Ovary (tissue), 3 donors: ENCODE measurements around the gene KCNMA1.

ENCODE experiments used
- CTCF ChIP-seq, 3 donors: fragments of 450-650 bp in 2 of 3; fragments of 200-600 bp in 1 of 3; IDR thresholded peaks; one replicate each; pipeline versions ENCODE4 v1.5.1 to v1.8.0; 2016 to 2022; ENCODE audit warnings: antibody characterized with exemption in 3 of 3, mild to moderate bottlenecking in 1 of 3
- EP300 ChIP-seq: sonication (generic); formaldehyde crosslinking; IDR thresholded peaks from one replicate; pipeline ENCODE4 v1.6.1; 2017; ENCODE audit warnings: antibody characterized with exemption
- donor health status: DM: no; HTN: no; CAD: no.

GRCh38 chr10:77673101-77673500, 35.5 kb upstream of the KCNMA1 start:
- TF ChIP-seq CTCF (IDR thresholded peaks at IDR 0.05) = no peak
- TF ChIP-seq EP300 = no peak
